Transverse colon (tissue), 4 donors: ENCODE results near the gene DSG2. TPM values are rescaled to one million over a fixed set of nuclear protein-coding genes. Genes with fewer than 3 reads are reported as not detected.
A peak's percentile ranks its signal among the peaks of the same experiment; 100 is the strongest.

Source experiments
- DNase-seq: peaks from one replicate; pipeline ENCODE4 v3.0.0-alpha.2; 2019
- H3K27ac ChIP-seq, 4 donors: fragments of 200-600 bp; sonication (generic); 2 replicates each; pipeline ENCODE4 v1.5.1; 2016 to 2018; ENCODE audit warnings: inconsistent platforms in 4 of 4
- H3K27me3 ChIP-seq: fragments of 200-600 bp; sonication (generic); 2 replicates; pipeline ENCODE4 v1.5.1; 2017; ENCODE audit warnings: inconsistent platforms
- H3K36me3 ChIP-seq, 4 donors: fragments of 200-600 bp; sonication (generic); 2 replicates each; pipeline ENCODE4 v1.5.1; 2017 to 2019; ENCODE audit warnings: inconsistent platforms in 4 of 4
- H3K4me1 ChIP-seq, 4 donors: fragments of 200-600 bp; sonication (generic); 2 replicates each; pipeline ENCODE4 v1.5.1; 2017 to 2020; ENCODE audit warnings: inconsistent platforms in 4 of 4
- H3K4me3 ChIP-seq, 4 donors: fragments of 200-600 bp; sonication (generic); 1 replicate in 1 of 4; 2 replicates in 3 of 4; pipeline versions ENCODE4 v1.5.1 to v1.6.1; 2017 to 2019; ENCODE audit warnings: inconsistent platforms in 4 of 4
- H3K9me3 ChIP-seq, 2 donors: fragments of 200-600 bp; sonication (generic); 2 replicates each; pipeline ENCODE4 v1.5.1; 2017 to 2019; ENCODE audit warnings: inconsistent platforms in 2 of 2
- CTCF ChIP-seq, 5 experiments: fragments of 200-600 bp in 3 of 5; fragments of 450-650 bp in 2 of 5; sonication (generic) in 3 of 5; IDR thresholded peaks; 1 replicate in 2 of 5; 2 replicates in 3 of 5; pipeline ENCODE4 v1.5.1; 2016 to 2017; ENCODE audit warnings: antibody characterized with exemption in 5 of 5, inconsistent platforms in 3 of 5, mild to moderate bottlenecking in 2 of 5, moderate library complexity in 1 of 5
- EP300 ChIP-seq: sonication (generic); formaldehyde crosslinking; IDR thresholded peaks from one replicate; pipeline ENCODE4 v1.6.1; 2017; ENCODE audit warnings: antibody characterized with exemption, low read depth
- POLR2A ChIP-seq: fragments of 450-650 bp; IDR thresholded peaks from one replicate; pipeline ENCODE4 v1.6.1; 2016; ENCODE audit warnings: antibody characterized with exemption, mild to moderate bottlenecking, moderate library complexity
- POLR2AphosphoS5 ChIP-seq, 3 donors: sonication (generic); formaldehyde crosslinking; IDR thresholded peaks; one replicate each; pipeline ENCODE4 v1.6.1; 2016; ENCODE audit warnings: antibody characterized with exemption in 3 of 3
- WGBS, 2 donors: methylation state at CpG; one replicate each; pipeline ENCODE4 v1.1.5; 2018; ENCODE audit warnings: low coverage in 1 of 2; 5-methylcytosine and 5-hydroxymethylcytosine counted together
- in situ Hi-C, 4 donors: fragments of 200-750 bp; cut with MboI; loops; one replicate each; pipeline versions ENCODE4 v1.15.0 to v1.15.1; 2017; ENCODE audit warnings: low sequenced_read_pairs in 3 of 4, low pct_ligation_motif_present in 1 of 4, low pct_unique_long_range_greater_than_20kb in 1 of 4
- intact Hi-C: fragments of 100-400 bp; cut with DNase I; formaldehyde crosslinking; loops from one replicate; pipeline ENCODE4 v1.15.1; 2023; ENCODE audit warnings: low total_unique reads
- total RNA-seq, 4 donors: library from RNA; depleted of rRNA; stranded (reverse); fragments of >200 nt; gene quantifications; one replicate each; pipeline ENCODE4 v1.1.0, GENCODE V29; 2016

DSG2 gene
- total RNA-seq, 4 donors from 2014 or later = 59.3 to 272 (median 198) TPM

DNA sequence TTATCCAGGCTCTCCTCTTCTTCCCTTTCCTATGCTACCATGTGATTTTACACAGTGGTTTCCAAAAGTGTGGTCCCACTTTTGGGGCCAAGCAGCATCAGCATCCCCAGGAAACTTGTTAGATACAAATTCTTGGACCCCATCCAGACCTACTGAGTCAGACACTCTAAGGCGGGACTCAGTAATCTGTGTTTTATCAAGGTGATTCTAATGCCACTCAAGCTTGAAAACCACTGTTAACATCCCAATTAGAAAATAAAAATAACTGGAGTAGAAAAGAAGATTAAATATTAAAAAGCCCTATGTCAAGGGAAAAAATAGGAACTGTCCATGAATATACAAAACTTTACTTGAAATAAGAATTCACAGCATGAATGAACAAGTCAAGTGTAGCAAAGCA, 10.8 kb downstream of the DSG2 start:
- intact Hi-C loops (no loop called here), in situ Hi-C loops (loop anchor here in 2 of 4 donors (25.0 kb wide), 2 partner anchors 246 to 421 kb away; no protein-coding TSS in a partner anchor)
- no peak for DNase-seq
- Histone ChIP-seq H3K9me3 (no peaks in the 10 kb centered on the region), H3K36me3 (no peaks in the 10 kb centered on the region), H3K27me3 (no peaks in the 10 kb centered on the region), H3K27ac (peak overlapping the region in 1 of 4 donors; percentile 70), H3K4me1 (peaks cover 0 to 55% (median 13%) of the 10 kb centered on the region in 4 donors), H3K4me3 (no peak overlapping the region)
- 38 to 61% methylated on average over 1 of the region's 1 CpG for WGBS, 2 donors
- TF ChIP-seq POLR2A = no peak
- no peak for TF ChIP-seq EP300
- no peak for TF ChIP-seq CTCF (IDR thresholded peaks at IDR 0.05)
- TF ChIP-seq POLR2AphosphoS5 (IDR thresholded peaks at IDR 0.05) = no peak

DNA sequence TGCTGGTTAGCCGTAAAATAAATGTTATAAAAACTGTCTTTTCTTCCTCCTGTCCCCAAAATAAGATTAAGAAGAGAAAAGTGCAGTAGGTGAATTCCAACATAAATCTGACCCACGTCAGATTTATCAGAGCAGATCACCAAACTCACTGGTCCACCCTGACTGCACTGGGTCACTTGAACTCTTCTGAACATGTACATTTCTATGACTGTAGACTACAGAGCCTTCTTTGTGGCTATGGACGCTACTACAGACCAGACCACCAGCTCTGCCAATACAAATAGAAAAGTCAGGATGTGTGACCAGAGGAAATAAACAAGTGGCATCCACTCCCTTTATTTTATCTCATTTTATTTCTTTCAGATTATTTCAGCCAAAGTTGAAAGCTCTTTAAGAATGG, 11.6 kb downstream of the DSG2 start:
- Histone ChIP-seq H3K4me1 (peaks cover 0 to 49% (median 10%) of the 10 kb centered on the region in 4 donors), H3K36me3 (no peaks in the 10 kb centered on the region), H3K4me3 (no peak overlapping the region), H3K27me3 (no peaks in the 10 kb centered on the region), H3K9me3 (no peaks in the 10 kb centered on the region), H3K27ac (peak overlapping the region in 3 of 4 donors; percentile 64 to 70 (median 66))
- 56 to 66% methylated on average over 3 of the region's 3 CpGs for WGBS, 2 donors
- no peak for TF ChIP-seq POLR2A
- TF ChIP-seq CTCF (IDR thresholded peaks at IDR 0.05) = no peak
- no peak for TF ChIP-seq POLR2AphosphoS5 (IDR thresholded peaks at IDR 0.05)
- no peak for TF ChIP-seq EP300
- DNase-seq = no peak
- intact Hi-C loops = no loop called here
- in situ Hi-C loops = loop anchor here in 2 of 4 donors (25.0 kb wide), 2 partner anchors 247 to 422 kb away; no protein-coding TSS in a partner anchor

DNA sequence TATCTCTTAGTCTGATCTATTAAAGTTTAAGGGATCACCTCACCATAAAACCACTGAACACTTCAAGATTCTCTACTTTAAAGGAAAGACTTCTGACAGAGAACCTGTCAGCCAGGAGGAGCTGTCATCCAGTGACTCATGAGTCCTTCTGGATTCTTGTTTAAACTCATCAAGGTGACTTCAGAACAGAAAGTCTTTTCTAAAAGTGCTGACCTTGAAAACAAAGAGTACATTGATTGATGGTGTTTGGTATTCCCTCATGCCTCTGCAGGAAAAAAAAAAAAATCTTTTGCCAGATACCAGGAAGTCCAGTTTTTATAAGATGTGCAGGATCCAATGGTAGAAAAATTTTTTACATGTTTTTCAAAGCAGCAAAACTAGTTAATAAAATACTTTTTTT, 12.3 kb downstream of the DSG2 start:
- H3K27me3 ChIP-seq = no peaks in the 10 kb centered on the region
- no peaks in the 10 kb centered on the region for H3K9me3 ChIP-seq
- in situ Hi-C loops = loop anchor here in 2 of 4 donors (25.0 kb wide), 2 partner anchors 248 to 423 kb away; no protein-coding TSS in a partner anchor
- H3K4me1 ChIP-seq = peaks cover 0 to 42% (median 9%) of the 10 kb centered on the region in 4 donors
- H3K27ac ChIP-seq = peak overlapping the region in 3 of 4 donors; percentile 64 to 70 (median 66)
- H3K4me3 ChIP-seq = no peak overlapping the region
- intact Hi-C loops = no loop called here
- TF ChIP-seq EP300 (no peak), POLR2A (no peak), POLR2AphosphoS5 (IDR thresholded peaks at IDR 0.05) (no peak), CTCF (IDR thresholded peaks at IDR 0.05) (no peak)
- DNase-seq = no peak
- H3K36me3 ChIP-seq = no peaks in the 10 kb centered on the region

GRCh38 chr18:31511098-31511497, 13.1 kb downstream of the DSG2 start:
- intact Hi-C loops = no loop called here

More at GRCh38 chr18:31511098-31511497, 13.1 kb downstream of the DSG2 start:
- Histone ChIP-seq H3K27ac (peak overlapping the region in 3 of 4 donors; percentile 64 to 70 (median 66)), H3K4me1 (peaks cover 0 to 34% (median 7%) of the 10 kb centered on the region in 4 donors), H3K9me3 (no peaks in the 10 kb centered on the region), H3K27me3 (no peaks in the 10 kb centered on the region), H3K36me3 (no peaks in the 10 kb centered on the region), H3K4me3 (no peak overlapping the region)
- DNase-seq = no peak
- in situ Hi-C loops = loop anchor here in 2 of 4 donors (25.0 kb wide), 2 partner anchors 249 to 424 kb away; no protein-coding TSS in a partner anchor
- no peak for TF ChIP-seq POLR2AphosphoS5 (IDR thresholded peaks at IDR 0.05)
- peak in 2 of 5 experiments; percentile 5 to 7 for TF ChIP-seq CTCF (IDR thresholded peaks at IDR 0.05)
- 14 to 62% methylated on average over 1 to 6 of the region's 6 CpGs for whole genome bisulfite sequencing, 2 donors
